ENCODE results near the gene LYST.

DNA sequence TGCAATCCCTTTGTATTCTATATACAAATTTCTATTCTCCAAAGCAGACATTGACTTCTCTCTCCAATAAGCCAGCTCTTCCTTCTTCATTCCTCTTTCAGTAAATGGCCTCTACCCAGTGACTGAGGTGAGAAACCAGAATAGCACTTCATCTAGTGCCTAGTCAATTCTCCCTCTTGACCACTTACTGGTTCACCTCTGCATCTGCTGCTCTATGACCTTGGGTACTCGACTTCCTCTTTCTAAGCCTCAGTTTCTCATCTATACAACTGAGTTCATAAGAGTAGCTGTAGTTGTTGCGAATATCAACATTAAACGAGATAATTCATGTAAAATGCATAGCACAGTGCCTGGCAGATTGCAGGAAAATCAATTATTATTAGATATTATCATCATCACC, 12.4 kb downstream of the LYST start:
- TF ChIP-seq GATA3 (IDR thresholded peaks at IDR 0.05; ENCODE audit: low read depth, low read length) (no peak), GATA2 (IDR thresholded peaks at IDR 0.05; ENCODE audit: low read depth, low read length) (no peak)
